DLD1 (cell line): ENCODE data around the gene NAPEPLD.
"Not testable (repeated sequence)": the region's sequence is repeated elsewhere in the genome, so short reads cannot be mapped to it uniquely, and the experiment has no call there.

Source experiments
- in situ Hi-C: cut with HindIII; loops from 2 replicates; pipeline ENCODE4 v1.10.0; 2017; ENCODE audit warnings: low sequenced_read_pairs

NAPEPLD gene

DNA sequence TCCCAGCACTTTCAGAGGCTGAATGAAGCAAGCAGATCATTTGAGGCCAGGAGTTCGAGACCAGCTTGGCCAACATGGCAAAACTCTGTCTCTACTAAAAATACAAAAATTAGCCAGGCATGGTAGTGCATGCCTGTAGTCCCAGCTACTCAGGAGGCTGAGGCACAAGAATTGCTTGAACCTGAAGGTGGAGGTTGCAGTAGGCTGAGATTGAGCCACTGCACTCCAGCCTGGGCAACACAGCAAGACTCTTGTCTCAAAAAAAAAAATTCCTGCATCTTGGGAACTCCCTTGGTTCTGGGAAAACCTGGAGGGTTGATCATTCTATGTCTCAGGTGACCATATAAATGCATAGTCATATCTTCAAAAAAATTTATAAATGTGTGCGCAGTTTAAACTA is 4.1 kb downstream of the NAPEPLD start:
- in situ Hi-C loops = not testable (repeated sequence)

DNA sequence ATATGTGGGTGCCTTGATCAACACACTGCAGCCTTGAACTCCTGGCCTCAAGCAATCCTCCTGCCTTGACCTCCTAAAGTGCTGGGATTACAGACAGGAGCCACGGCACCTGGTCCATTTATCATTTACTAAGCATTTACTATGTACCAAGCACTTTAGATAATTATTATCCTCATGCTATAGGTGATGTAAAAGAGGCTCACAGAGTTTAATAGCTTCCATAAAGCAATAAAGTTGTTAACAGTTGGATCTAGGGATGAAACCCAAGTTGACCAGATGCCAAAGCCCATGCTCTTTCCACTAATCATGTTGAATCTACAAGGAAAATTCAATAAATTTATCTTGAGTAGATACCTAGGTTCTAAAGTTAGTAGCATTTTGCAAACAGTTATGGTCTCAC is 5.0 kb downstream of the NAPEPLD start:
- in situ Hi-C loops = no loop called here

DNA sequence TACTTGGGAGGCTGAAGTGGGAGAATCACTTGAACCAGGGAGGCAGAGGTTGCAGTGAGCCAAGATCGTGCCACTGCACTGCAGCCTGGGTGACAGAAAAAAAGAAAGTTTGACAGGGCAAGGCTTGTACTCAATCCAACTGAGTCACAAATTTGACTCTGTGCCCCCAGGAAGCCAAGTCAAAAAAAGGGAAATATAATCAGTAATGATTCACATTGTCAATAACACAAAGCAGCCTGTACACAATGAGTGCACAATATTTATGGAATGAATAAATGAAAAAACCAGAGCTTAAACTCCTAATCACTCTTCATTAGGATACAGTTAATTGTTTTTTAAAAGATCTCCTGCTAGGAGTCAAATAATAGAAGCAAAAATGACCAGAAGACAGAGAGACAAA is 6.4 kb downstream of the NAPEPLD start:
- in situ Hi-C loops = no loop called here

DNA sequence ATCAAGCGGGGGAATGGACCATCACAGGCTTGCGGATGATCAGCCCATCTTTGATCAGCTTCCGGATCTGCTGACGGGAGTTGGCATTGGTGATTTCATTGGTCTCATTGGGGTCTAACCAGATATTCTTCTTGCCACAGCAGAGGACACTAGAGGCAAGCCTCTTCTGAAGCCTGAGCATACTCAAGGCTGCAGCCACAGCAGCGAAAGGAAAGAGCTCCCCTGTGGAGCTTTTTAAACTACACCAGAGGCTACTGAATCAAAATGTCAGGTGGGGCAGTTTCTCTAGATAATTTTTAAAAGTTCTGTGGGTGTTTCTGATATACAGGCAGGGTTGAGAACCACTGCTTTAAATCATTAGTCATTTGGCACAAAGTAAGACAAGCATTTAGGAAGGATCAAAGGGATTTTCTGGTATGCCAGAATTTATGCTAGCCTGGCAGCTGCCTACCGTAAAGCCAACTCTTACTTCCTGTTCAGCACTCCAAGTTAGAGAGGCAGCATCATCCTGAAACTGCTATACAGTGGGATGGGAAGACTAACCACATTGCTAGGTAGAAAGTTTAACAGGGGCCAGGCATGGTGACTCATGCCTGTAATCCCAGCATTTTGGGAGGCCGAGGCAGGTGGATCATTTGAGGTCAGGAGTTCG is 7.0 kb downstream of the NAPEPLD start:
- in situ Hi-C loops = no loop called here

GRCh38 chr7:103140685-103141084 is 8.2 kb downstream of the NAPEPLD start:
- in situ Hi-C loops = no loop called here

GRCh38 chr7:103140061-103140460 is 8.8 kb downstream of the NAPEPLD start:
- in situ Hi-C loops = no loop called here

DNA sequence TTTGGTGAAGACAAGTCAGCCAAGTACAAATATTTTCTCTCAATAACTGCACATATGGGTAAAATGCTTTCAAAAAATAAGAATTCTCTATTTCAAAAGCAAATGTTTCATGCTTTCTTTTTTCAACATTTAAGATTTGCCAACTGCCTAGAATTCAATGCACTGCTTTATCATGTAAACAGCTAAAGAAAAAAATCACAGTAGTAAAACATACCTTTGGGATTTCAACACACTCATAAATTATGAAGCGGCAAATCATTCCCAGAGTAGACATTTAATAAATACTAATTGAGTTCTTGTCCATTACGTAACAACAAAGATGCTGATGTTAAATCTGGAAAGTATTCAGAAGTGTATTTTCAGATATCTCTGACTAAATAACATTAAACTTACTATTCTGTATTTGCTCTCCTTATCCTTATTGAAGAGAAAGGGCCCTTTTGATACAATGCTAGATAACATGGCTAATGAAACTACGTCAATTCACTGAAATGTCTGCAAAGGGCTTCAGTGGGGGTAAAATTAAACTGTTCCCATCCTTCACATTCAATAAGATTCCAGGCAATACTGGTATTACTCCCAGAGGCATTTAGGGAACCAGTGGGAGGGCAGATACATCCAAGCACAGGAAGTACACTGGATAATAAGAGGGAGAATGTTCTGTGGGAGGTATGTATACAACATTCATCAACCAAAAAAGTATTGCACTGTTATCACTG is 13.9 kb downstream of the NAPEPLD start:
- in situ Hi-C loops = no loop called here

- in situ Hi-C loops = no loop called here
Observed at GRCh38 chr7:103132995-103133688, 15.8 kb downstream of the NAPEPLD start.

DNA sequence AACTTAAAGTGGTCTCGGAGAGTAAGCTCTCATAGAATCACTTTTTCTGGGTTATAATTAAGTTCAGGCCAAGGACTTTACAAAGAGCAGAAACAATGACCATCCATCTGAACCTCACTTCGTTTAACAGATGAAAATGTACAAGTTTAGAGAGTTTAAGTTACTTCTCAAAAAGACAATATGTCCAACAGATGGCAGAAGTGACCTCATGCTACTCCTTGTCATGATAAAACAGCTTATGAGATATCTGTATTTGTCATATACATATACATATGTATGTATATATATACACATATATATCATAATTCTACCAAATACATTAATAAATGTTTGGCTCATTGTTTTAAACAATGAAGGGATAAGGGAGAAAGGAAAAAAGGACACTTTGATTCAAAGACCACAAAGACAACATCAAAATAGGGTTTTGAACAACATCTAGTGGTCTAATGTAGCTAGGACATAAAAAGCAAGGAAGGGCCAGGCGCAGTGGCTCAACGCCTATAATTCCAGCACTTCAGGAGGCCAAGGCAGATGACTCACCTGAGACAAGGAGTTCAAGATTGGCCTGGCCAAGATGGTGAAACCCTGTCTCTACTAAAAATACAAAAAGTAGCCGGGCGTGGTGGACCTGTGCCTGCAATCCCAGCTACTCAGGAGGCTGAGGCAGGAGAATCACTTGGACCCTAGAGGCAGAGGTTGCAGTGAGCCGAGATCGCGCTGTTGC is 17.8 kb downstream of the NAPEPLD start:
- in situ Hi-C loops = no loop called here

GRCh38 chr7:103129702-103130549 is 19.0 kb downstream of the NAPEPLD start:
- in situ Hi-C loops = no loop called here

- in situ Hi-C loops = no loop called here
Observed at GRCh38 chr7:103127006-103127405, 21.9 kb downstream of the NAPEPLD start.

DNA sequence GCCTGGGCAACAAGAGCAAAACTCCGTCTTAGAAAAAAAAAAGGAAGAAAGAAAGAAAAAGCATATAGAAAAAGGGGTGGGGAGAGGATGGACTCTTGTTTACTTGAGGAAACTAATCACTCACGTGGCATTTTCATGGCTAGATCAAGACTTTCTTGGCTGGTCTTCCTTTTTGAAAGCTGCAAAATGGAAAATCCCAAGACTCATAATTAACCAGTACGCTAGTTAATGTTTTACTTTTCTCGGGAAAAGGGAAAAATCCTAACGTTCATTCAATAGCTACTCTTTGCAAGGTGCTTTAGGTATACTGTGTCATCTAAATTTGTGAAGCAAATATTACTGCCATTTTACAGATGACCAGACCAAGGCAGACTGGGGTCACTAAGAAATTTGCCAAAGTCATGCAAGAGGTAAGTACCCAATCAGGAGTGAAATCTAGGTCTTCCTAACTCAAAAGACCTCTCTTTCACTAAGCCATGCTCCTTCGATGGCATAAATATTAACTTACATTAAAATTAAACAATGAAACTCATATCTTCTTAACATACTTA is 24.4 kb downstream of the NAPEPLD start:
- in situ Hi-C loops = no loop called here

DNA sequence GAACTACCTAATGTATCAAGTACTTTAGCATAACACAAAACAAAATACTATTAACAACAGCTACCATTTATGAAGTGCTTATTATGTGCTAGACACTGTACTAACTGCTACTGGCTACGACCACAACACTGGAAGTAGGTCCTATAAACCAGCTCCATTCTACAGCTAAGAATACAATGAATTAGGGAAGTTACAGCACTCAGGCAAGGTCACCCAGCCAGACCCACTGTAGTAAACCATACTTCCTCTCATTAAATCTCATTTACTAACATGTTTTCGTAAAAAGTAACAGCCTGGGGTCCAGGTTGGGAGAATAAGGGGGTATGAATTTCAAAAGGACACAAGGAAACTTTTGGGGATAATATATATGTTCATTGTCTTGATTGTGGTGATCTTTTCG is 25.4 kb downstream of the NAPEPLD start:
- in situ Hi-C loops = no loop called here

DNA sequence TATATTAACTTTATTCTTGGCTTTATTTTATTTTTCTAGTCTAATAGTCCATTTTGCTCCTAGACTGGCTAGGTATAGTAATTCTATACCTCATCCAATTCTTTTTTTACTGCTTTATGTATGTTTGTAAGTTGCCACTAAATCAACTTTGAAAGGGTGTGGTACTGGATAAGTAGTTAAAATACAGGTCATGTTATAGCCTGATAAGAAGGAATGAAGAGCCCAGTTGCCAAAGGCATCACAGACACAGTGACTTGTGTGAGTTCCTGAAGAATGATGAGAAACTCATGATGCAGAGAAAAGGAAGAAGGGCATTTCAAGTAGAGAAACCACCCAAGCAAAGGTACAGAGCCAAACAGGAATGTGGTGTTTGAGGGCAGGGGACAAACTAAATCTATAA is 27.3 kb downstream of the NAPEPLD start:
- in situ Hi-C loops = no loop called here

DNA sequence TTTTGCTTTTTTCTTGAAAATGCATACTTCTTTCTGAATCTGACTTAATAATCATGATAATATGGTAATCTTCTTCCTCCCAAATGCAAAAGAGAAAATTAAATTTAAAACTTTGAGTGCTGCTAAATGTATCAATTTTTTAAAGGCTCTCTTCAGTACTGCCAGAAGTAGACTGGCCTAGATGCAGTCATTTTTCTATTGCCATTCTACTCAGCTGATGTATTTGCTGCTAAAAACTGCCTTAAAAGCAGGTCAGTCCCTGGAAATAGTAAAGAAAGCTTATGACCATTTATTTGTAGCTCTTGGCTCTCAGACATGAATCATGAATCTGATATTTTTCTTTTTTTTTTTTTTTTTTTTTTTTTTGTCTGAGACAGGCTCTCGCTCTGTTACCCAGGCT is 28.5 kb downstream of the NAPEPLD start:
- in situ Hi-C loops = no loop called here

DNA sequence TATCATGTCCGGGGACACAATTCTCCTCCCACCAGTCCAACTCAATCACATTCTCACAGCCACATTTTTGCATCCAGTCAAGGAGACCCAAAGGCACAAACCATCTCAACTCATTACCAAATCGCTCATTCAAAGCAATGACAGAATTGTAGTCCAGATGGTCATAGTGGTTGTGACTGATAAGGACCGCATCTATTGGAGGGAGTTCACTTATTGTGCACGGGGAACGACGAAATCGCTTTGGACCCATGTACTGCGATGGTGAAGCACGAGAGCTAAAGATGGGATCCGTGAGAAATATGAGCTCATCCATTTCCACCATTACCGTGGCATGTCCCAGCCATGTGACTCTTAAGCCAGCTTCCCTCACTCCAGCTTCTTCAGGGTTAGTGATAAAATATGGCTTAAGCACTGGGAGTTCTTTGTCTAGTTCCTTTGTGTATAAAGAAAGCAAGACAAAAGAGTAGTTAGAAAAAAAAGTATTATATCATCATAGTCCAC is 29.1 kb downstream of the NAPEPLD start:
- in situ Hi-C loops = no loop called here

DNA sequence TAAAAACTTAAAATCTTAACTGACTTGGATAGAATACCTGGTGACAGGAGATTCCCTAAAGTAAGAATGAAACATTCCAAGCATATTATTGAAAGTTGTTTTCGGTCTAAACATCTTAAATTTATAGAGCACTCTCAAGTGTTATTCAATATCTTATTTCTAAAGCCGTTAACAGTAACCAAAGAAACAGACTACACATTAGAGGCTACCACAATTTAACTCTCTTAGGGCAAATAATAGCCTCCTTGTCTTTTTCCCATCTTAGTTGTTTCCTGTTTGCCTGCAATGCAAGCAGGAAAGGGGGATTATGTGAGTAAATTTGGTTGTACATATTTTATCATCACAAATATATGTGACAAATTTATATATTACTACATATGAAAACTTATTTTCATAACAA is 31.4 kb downstream of the NAPEPLD start:
- in situ Hi-C loops = no loop called here

GRCh38 chr7:103116991-103117390 is 31.9 kb downstream of the NAPEPLD start:
- in situ Hi-C loops = no loop called here

DNA sequence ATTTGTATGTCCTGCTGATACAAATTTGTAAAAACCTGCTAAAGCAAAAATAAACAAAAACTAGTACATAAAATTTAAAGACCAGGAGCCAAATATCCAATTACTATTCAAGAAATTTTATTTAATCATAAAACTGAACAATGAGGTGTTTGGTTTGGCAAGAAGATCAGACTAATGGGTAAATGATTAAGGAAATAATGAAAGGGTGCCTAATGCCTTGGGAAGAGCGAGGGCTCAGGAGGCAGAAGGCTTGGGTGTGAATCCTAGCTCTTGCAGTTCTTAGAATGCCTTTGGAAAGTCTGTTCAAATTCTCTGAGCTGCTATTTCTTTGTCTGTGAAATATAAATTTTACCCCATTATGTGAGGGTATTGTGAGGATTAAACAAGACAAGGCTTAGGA is 32.4 kb downstream of the NAPEPLD start:
- in situ Hi-C loops = no loop called here

- in situ Hi-C loops = no loop called here
Observed at GRCh38 chr7:103115771-103116170, 33.1 kb downstream of the NAPEPLD start.
